HCT116 (cell line): Measurements from ENCODE around the gene CCDC88C. TPM values are rescaled to one million over a fixed set of nuclear protein-coding genes. Genes with fewer than 3 reads are reported as not detected.

Experiments
- ATAC-seq: fragments of 200-7000 bp; cut with Tn5 transposase; 2 replicates; pipeline ENCODE4 v1.9.1; 2020; ENCODE audit warnings: mild to moderate bottlenecking, moderate library complexity
- BruUV-seq: library from RNA; stranded (reverse); fragments of 400-500 nt; replicated peaks from 2 replicates; lab custom pipeline; 2021; lab: Mats Ljungman, UMichigan
- CTCF ChIA-PET: fragments of 300-600 bp; sonication (Branson Sonifier 250); formaldehyde crosslinking; loops from one replicate; lab custom pipeline; 2021; ENCODE audit warnings: antibody characterized with exemption; lab: Charles Lee
- POLR2A ChIA-PET: fragments of 300-600, 350-600 bp; sonication (Branson Sonifier 250); formaldehyde crosslinking; loops from one replicate; lab custom pipeline; 2021; ENCODE audit warnings: antibody characterized with exemption; lab: Charles Lee
- RAD21 ChIA-PET, 2 experiments: fragments of 300-600 bp; sonication (Branson Sonifier 250); formaldehyde crosslinking; loops; one replicate each; lab custom pipeline; 2023; ENCODE audit warnings: low total read pairs in 2 of 2; ENCODE audit not compliant: uncharacterized antibody in 2 of 2, unreplicated experiment in 2 of 2, low non-redundant PET in 1 of 2; lab: Charles Lee
- DNase-seq: peaks from one replicate; pipeline ENCODE4 v3.0.0-alpha.2; 2010; ENCODE audit warnings: low read depth, low spot score
- H2AFZ ChIP-seq: fragments of 200-600 bp; shearing (Covaris generic), sonication (generic); 2 replicates; pipeline ENCODE4 v1.6.1; 2017; ENCODE audit warnings: low read depth, mixed run types, mixed read lengths, antibody characterized with exemption, low read length; ENCODE audit not compliant: poor library complexity, severe bottlenecking
- H3K27ac ChIP-seq: 2 replicates; pipeline ENCODE4 v1.5.1; 2012; ENCODE audit warnings: low read depth, low read length
- H3K27me3 ChIP-seq: fragments of 200-600 bp; sonication (generic); 2 replicates; pipeline ENCODE4 v1.6.1; 2016; ENCODE audit warnings: mixed run types, low read length, mixed read lengths; ENCODE audit not compliant: insufficient read depth
- H3K36me3 ChIP-seq, 2 experiments: fragments of 200-500 bp in 1 of 2; fragments of 200-600 bp in 1 of 2; sonication (Bioruptor generic) in 1 of 2; sonication (generic) in 1 of 2; 2 replicates each; pipeline versions ENCODE4 v1.5.1 to v1.6.1; 2014 to 2016; ENCODE audit warnings: low read length in 2 of 2, inconsistent platforms in 1 of 2, mixed read lengths in 1 of 2, mixed run types in 1 of 2; ENCODE audit not compliant: insufficient read depth in 2 of 2, control insufficient read depth in 1 of 2
- H3K4me1 ChIP-seq, 2 experiments: fragments of 200-600 bp in 1 of 2; sonication (generic) in 1 of 2; 2 replicates each; pipeline versions ENCODE4 v1.5.1 to v1.6.1; 2012 to 2017; ENCODE audit warnings: low read length in 2 of 2, inconsistent platforms in 1 of 2, mild to moderate bottlenecking in 1 of 2, mixed read lengths in 1 of 2, mixed run types in 1 of 2, moderate library complexity in 1 of 2; ENCODE audit not compliant: insufficient read depth in 2 of 2, control insufficient read depth in 1 of 2
- H3K4me2 ChIP-seq: fragments of 200-600 bp; sonication (generic); 2 replicates; pipeline ENCODE4 v1.6.1; 2017; ENCODE audit warnings: mixed run types, low read length, mixed read lengths
- H3K4me3 ChIP-seq, 2 experiments: fragments of 200-600 bp in 1 of 2; sonication (generic) in 1 of 2; replicated peaks in 1 of 2; 2 replicates each; pipeline ENCODE4 v1.5.1; 2011 to 2016; ENCODE audit warnings: low read length in 2 of 2, control low read depth in 1 of 2, low read depth in 1 of 2, mild to moderate bottlenecking in 1 of 2, mixed read lengths in 1 of 2, mixed run types in 1 of 2
- H3K79me2 ChIP-seq: fragments of 200-600 bp; sonication (generic); 2 replicates; pipeline ENCODE4 v1.6.1; 2017; ENCODE audit warnings: mild to moderate bottlenecking, mixed run types, low read length, moderate library complexity, mixed read lengths; ENCODE audit not compliant: insufficient read depth
- H3K9ac ChIP-seq: fragments of 200-600 bp; sonication (generic); 2 replicates; pipeline ENCODE4 v1.6.1; 2016; ENCODE audit warnings: low read length, mixed read lengths
- H3K9me2 ChIP-seq: fragments of 200-600 bp; sonication (generic), shearing (Covaris generic); 2 replicates; pipeline ENCODE4 v1.6.1; 2017; ENCODE audit warnings: mixed run types, mild to moderate bottlenecking, moderate library complexity; ENCODE audit not compliant: insufficient read depth
- H3K9me3 ChIP-seq, 2 experiments: fragments of 200-500 bp in 1 of 2; fragments of 200-600 bp in 1 of 2; sonication (Bioruptor generic) in 1 of 2; sonication (generic) in 1 of 2; 2 replicates each; pipeline ENCODE4 v1.6.1; 2014 to 2017; ENCODE audit warnings: low read length in 2 of 2, mixed read lengths in 2 of 2, inconsistent platforms in 1 of 2, low read depth in 1 of 2, mild to moderate bottlenecking in 1 of 2, mixed run types in 1 of 2, moderate library complexity in 1 of 2; ENCODE audit not compliant: control insufficient read depth in 1 of 2, insufficient read depth in 1 of 2
- H4K20me1 ChIP-seq: fragments of 200-600 bp; sonication (generic), shearing (Covaris generic); 2 replicates; pipeline ENCODE4 v1.6.1; 2017; ENCODE audit warnings: mixed run types, mild to moderate bottlenecking, moderate library complexity; ENCODE audit not compliant: insufficient read depth
- EZH2 ChIP-seq: fragments of 200-600 bp; sonication (generic); IDR thresholded peaks from 2 replicates; pipeline ENCODE4 v1.6.1; 2017; ENCODE audit warnings: antibody characterized with exemption, mixed run types
- EZH2phosphoT487 ChIP-seq: fragments of 200-600 bp; IDR thresholded peaks from 2 replicates; pipeline ENCODE4 v1.6.1; 2018; ENCODE audit warnings: antibody characterized with exemption, borderline replicate concordance
- FOSL1 ChIP-seq: IDR thresholded peaks from 2 replicates; pipeline ENCODE4 v1.6.1; 2012; ENCODE audit warnings: low read depth
- JUND ChIP-seq: IDR thresholded peaks from 2 replicates; pipeline ENCODE4 v1.6.1; 2012
- SIN3A ChIP-seq: IDR thresholded peaks from 2 replicates; pipeline ENCODE4 v1.6.1; 2012; ENCODE audit warnings: low read depth
- SRF ChIP-seq: IDR thresholded peaks from 2 replicates; pipeline ENCODE4 v1.6.1; 2012; ENCODE audit warnings: low read depth
- TCF7L2 ChIP-seq: IDR thresholded peaks from 2 replicates; pipeline ENCODE4 v1.7.0; 2011; ENCODE audit warnings: borderline replicate concordance, inconsistent platforms; ENCODE audit not compliant: insufficient read depth, insufficient read length; ENCODE audit errors: extremely low read depth
- YY1 ChIP-seq: IDR thresholded peaks from 2 replicates; pipeline ENCODE4 v1.6.1; 2011; ENCODE audit warnings: low read length, low read depth, moderate library complexity, mild to moderate bottlenecking; ENCODE audit not compliant: insufficient replicate concordance; ENCODE audit errors: extremely low read depth
- intact Hi-C: fragments of 100-400 bp; cut with micrococcal nuclease; formaldehyde crosslinking; loops from 2 replicates; pipeline ENCODE4 v1.10.0; 2022
- total RNA-seq: library from RNA; stranded (reverse); gene quantifications from one replicate; pipeline ENCODE4 v1.2.1, GENCODE V29; 2021; ENCODE audit not compliant: unreplicated experiment

CCDC88C gene
- total RNA-seq, 1 experiment from 2014 or later = 20.8 TPM

GRCh38 chr14:91374287-91374878 is 43.2 kb downstream of the CCDC88C start:
- H2AFZ ChIP-seq = no peak overlapping the region
- H3K9ac ChIP-seq = no peak overlapping the region
- H3K27ac ChIP-seq = no peak overlapping the region
- no peaks in the 10 kb centered on the region for H3K27me3 ChIP-seq
- H3K36me3 ChIP-seq = no peaks in the 10 kb centered on the region
- CTCF ChIA-PET = no interaction called here
- H3K4me1 ChIP-seq = peaks cover 0 to 4% of the 10 kb centered on the region in 2 experiments; a peak in 1 of 4 replicates
- H3K9me2 ChIP-seq = no peaks in the 10 kb centered on the region
- POLR2A ChIA-PET = no interaction called here
- no TSS peak for BruUV-seq
- RAD21 ChIA-PET = no interaction called here
- intact Hi-C loops = no loop called here
- no peaks in the 10 kb centered on the region for H3K9me3 ChIP-seq
- no peak for ATAC-seq
- no peak overlapping the region for H3K4me2 ChIP-seq
- no peak overlapping the region for H3K4me3 ChIP-seq
- no peaks in the 10 kb centered on the region for H4K20me1 ChIP-seq
- TF ChIP-seq SRF = no peak
- TF ChIP-seq TCF7L2 = no peak
- no peak for TF ChIP-seq EZH2phosphoT487
- peaks cover 3% of the 10 kb centered on the region; the same call in 1 of the 2 replicates for H3K79me2 ChIP-seq
- no peak for DNase-seq

GRCh38 chr14:91373591-91374254 is 43.9 kb downstream of the CCDC88C start:
- no peak for TF ChIP-seq JUND
- TF ChIP-seq FOSL1 = no peak
- TF ChIP-seq YY1 = no peak
- no peak for TF ChIP-seq EZH2
- TF ChIP-seq SIN3A = no peak
- H3K27ac ChIP-seq = no peak overlapping the region
- no peaks in the 10 kb centered on the region for H3K36me3 ChIP-seq
- H3K9me3 ChIP-seq = no peaks in the 10 kb centered on the region
- H3K9me2 ChIP-seq = no peaks in the 10 kb centered on the region
- no peaks in the 10 kb centered on the region for H4K20me1 ChIP-seq
- no peak overlapping the region for H3K4me2 ChIP-seq
- H2AFZ ChIP-seq = no peak overlapping the region
- ChIA-PET POLR2A (no interaction called here), CTCF (no interaction called here), RAD21 (no interaction called here)
- intact Hi-C loops = no loop called here
- no peak for DNase-seq
- H3K27me3 ChIP-seq = no peaks in the 10 kb centered on the region
- H3K4me3 ChIP-seq = no peak overlapping the region
- BruUV-seq = no TSS peak
- peaks cover 6% of the 10 kb centered on the region; the same call in 1 of the 2 replicates for H3K79me2 ChIP-seq
- no peak overlapping the region for H3K9ac ChIP-seq
- ATAC-seq = no peak
- peaks cover 0 to 4% of the 10 kb centered on the region in 2 experiments; a peak in 1 of 4 replicates for H3K4me1 ChIP-seq
